HG02943 (cell line): ENCODE results near the gene POLRMT.

ENCODE experiments used
- ATAC-seq: cut with Tn5 transposase; IDR thresholded peaks from one replicate; pipeline ENCODE4 v1.9.1; 2021; ENCODE audit warnings: mild to moderate bottlenecking, low read depth, moderate library complexity; ENCODE audit not compliant: unreplicated experiment

The POLRMT gene

DNA sequence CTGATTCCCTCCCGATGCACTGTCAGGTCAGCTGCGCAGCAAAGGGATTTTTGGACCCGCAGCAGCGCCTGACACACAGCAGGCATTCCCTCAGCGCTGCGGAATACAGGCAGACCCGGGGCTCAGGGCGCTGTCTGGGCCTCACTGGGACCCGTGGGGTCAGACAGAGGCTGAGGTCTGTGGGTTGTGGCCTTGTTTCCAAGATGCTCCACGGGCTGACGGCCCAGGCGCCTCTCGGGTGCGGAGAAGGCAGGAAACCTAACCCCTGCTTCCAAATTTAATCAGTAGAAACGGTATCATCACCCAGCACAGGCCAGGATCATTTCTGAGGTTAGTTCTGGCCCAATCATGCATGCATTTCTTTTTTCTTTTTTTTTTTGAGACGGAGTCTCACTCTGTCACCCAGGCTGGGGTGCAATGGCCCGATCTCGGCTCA is 30.4 kb upstream of the POLRMT start:
- ATAC-seq = no peak

DNA sequence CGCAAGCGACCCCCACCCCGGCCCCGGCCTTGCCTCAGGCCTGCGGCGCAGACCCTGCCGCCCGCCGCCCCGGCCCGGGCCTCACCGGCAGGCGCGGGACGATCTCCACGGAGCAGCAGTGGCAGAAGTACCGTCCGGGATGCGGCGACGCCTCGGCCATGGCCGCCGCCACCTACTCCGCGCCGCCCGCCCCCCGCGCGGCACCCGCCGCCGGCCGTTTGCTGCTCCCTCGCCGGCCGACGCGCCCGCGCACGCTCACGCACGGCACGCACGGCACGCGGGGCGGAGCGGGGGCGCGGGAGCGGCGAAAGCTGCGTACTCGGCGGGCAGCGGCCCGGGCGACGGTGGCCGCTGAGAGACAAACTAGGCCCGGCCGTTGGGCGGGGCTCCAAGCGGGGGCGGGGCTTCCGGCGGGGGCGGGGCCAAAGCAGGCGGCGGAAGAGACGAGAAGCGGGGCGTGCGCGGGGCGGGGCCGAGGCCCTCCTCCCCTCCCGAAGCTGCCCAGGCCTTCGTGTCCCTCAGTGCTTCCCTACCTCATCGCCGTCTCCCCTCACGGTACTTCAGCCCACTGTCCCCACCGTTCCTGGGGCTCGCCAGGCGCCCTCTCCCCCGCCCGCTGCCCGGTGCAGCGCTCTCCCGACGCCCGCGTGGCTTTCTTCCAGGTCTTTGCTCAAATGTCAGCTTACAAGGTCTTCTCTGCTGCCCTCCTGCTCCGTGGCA is 29.8 kb upstream of the POLRMT start, which contains the start of gene RNF126:
TSS of gene RNF126 (minus strand) at position 253 of the 720 bp plus-strand sequence. CDS start at position 160, 93 bp downstream.
- peak; percentile 52 for ATAC-seq

DNA sequence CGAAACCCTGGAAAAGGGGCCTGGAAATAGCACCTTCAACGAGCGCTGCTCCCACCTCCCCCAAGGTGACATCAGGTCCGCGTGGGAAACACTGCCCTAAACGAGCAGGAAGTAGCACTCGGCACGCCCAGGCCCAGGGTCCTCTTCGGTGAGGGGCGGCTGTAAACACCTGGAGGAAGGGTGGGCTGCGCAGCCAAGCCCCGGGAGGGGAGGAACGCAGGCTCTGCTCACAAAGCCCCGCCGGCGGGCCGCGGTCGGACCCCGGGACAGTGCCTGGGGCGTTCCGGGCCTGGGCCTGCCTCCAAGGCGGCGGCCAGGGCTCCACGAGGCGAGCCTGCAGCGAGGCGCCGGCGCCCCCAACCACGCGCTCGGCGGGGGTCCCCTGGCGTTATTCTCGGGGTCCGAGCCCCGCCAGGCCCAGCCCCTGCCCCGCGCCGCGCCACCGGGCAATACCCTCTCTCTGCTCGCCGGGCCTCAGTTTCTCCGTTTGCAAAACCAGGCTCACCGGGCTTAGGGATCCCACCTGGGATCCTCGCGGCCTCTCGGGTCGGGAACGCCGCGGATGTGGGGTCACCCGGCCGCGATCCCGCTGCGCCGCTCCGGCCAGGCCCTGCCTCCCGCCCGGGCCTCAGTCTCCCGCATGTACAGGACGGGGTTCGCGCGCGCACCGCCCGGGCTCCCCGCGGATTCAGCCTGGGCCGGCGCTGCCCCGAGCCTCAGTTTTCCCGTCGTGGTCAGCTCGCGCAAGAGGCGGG is 29.0 kb upstream of the POLRMT start:
- peak; percentile 4 for ATAC-seq

DNA sequence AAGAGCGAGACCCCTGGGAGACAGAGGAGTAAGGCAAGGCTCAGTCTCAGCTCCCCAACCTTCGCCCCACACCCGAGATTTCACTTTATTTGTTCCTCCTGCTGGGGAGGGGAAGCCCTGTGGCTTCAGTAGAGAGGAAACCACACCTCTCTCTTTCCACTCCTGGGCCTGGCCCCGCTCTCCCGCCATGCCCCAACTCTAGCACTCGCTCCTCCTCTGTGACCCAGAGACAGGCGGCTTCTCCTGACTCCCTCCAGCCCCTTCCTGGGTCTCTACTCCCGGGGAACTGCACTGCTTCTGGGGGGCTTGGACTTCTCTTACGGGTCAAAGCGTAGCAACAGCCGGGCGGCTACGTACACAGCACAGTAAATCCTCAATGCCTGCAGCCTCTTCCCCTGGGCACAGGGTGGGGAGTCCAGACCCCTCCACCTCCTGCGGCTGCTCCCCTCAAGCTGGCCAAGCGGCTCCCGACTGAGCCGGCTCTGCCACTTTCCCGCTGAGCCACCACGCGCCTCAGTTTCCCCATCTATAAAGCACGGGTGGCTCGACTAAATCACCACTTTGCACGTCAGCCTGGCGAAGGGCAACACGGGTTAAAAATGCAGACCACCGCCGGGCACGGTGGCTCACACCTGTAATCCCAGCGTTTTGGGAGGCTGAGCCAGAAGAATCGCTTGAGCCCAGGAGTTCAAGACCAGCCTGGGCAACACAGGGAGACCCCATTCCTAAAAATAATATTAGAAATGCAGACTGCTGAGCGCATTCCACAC is 28.3 kb upstream of the POLRMT start:
- no peak for ATAC-seq

GRCh38 chr19:660793-661426 is 27.6 kb upstream of the POLRMT start:
- no peak for ATAC-seq

GRCh38 chr19:658916-659839 is 25.8 kb upstream of the POLRMT start:
- no peak for ATAC-seq

GRCh38 chr19:658059-658839 is 24.9 kb upstream of the POLRMT start:
- no peak for ATAC-seq

DNA sequence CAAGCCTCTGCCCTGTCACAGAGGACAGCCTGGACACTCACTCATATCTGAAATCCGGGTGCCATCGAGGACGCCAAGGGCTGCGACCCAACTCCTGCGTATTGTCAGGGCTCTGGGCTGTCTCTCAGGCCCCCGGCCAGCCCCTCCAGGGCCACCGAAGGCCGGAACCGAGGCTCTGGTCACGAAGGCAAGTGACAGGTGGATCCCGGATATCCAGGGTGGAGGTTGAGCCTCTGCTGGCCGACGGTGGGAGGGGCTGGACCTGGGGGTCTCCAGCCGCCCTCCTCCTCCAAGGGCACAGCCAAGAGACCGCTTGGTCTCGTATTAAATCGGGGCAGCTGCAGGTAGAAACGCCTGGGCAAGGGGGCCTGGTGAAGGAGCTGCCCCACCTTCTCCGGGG is 24.3 kb upstream of the POLRMT start:
- ATAC-seq = no peak

DNA sequence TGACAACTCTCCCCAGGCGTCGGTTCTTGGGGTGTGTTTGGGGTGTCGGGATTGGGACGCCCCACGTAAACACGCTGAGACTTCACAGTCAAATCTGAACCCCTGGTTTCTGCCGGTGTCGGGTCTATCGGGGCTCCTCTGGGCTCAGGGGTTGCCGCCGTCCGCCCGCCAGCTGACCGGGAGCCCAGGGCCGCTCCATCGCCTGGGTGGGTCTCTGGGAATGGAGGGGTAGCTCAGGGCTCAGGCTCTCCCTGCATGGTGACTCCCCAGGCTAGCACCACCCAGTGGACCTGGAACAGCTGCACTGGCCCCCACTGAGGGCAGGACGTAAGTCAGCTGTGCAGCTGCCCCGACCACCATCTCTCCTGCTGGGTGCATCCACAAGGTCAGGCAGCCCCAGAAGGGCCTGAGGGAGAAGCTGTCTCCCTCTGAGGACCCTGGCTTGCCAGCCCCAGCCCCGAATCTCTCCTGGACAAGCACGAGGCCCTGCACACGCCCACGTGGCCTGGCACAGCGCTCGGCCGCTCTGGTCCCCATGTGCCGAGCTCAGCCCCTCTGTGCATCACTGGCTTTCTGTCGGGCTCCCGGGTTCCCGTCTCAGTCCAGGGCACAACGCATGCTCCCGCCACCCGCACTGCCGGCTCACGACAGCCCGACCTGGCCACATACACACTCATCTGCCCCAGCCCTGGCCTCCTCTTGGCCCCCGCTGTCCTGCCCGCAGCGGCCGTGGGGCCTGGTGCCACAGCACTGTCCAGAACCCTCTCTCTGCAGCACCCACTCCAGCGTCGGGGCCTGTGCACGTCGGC is 23.6 kb upstream of the POLRMT start:
- ATAC-seq = no peak

GRCh38 chr19:655691-656090 is 22.4 kb upstream of the POLRMT start:
- no peak for ATAC-seq

DNA sequence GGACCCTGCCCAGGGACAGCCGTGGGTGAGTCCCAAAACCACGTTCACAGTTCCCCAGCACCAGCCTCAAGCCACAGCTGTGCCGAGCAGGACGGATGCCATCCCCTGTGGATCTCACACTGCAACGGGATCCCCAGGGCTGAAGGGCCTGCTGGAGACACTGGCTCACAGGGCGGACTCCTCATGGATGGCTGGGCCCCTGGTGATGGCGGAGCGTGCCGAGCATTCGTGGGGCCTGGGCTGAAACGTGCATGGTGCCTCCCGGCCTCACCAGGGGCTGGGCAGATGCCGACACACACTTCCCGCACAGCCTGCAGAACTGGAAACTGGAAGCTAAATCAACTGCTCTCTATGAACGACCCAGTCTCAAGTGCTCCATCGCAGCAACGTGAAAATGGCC is 20.1 kb upstream of the POLRMT start:
- no peak for ATAC-seq

- ATAC-seq = no peak
Observed at GRCh38 chr19:652467-653389, 19.4 kb upstream of the POLRMT start.

DNA sequence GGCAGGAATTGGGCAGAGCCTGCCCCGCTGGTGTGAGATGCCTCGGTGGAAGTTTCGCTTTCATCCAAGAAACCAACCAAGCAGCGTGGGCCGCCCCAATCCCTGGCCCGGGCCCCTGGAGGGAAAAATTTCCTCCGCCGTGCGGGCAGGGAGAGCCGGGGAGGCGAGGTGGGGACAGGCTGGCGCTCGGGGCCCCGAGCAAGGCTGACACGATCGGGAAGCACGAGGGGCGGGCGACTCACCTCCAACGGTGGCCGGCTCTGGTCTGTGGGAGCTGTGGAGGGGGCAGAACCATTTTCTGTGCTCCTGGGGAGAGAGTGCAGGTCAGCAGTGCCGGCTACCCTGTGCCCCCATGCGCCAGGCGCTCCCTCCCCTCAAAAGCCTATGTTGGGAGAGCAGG is 18.7 kb upstream of the POLRMT start:
- no peak for ATAC-seq

DNA sequence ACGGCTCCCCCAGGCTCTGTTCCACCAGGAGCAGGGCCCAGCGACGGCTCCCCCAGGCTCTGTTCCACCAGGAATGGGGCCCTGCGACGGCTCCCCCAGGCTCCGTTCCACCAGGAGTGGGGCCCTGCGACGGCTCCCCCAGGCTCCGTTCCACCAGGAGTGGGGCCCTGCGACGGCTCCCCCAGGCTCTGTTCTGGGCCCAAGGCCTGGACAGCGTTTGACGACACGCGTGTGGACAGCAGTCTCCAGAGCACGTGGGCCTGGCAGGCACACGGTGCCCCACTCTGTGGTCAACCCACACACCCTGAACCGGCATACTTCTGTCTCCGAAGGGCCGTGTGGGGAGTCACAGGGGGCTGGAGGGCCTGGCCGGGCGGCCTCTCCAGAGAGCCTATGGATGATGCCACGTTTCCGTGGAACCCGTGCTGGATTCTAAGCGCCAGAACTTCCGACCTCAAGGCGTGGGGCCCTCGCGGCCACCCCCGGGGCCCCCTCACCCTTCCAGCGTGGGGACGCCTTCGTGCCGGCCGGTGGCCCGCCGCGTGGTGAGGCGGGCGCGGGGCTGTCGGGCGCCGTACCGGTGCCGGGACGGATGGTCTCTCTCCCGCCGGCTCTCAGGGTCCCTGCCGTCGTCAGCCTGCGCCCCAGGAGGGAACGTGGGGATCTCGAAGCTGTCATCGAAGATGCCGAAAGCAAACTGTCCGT is 17.9 kb upstream of the POLRMT start:
- ATAC-seq = no peak

DNA sequence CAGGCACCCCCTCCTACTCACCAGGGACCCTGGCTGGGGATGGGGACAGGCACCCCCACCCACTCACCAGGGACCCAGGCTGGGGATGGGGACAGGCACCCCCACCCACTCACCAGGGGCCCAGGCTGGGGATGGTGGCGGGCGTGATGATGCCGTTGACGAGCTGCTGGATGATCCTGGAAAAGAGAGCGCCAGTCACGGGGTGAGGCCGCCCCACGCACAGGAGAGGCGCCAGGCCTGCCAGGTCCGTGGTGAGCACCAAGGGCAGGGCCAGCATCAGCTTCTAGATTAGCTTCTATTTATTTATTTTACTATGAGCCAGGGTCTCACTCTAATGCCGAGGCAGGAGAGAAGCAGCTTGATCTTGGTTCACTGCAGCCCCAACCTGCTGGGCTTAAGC is 16.8 kb upstream of the POLRMT start:
- ATAC-seq = no peak
